ENCODE results near the gene NFIX. TPM values are rescaled to one million over a fixed set of nuclear protein-coding genes. Genes with fewer than 3 reads are reported as not detected.

The NFIX gene
- total and polyA plus RNA-seq, 2 of the 13 experiments (the other 11 are each of a cell fraction or from before 2014, with no cell fraction given): 3.4 to 5.4 TPM

- intact Hi-C loops (cut with micrococcal nuclease; ENCODE audit: unreplicated experiment): no loop called here
- ATAC-seq (no peak), FAIRE-seq (no peak), DNase-seq (ENCODE audit: low spot score) (no peak)
- no TSS peak for BruUV-seq (replicated peaks)
- ChIA-PET CTCF (ENCODE audit: low intra/inter-chr PET ratio, low total read pairs) (no interaction called here), POLR2A (interaction anchor here (2.0 to 6.5 kb wide), 3 partner anchors 24 to 44 kb away, joined by 6 to 128 read pairs (median 121); no protein-coding TSS in a partner anchor)
- no peak overlapping the region for H3K4me2 ChIP-seq (ENCODE audit: low read depth, low read length)
- H4K20me1 ChIP-seq (ENCODE audit: insufficient read depth, low read length): no peaks in the 10 kb centered on the region
- 96% methylated on average over 9 of the region's 9 CpGs for WGBS (ENCODE audit: low lambda C conversion rate)
- no peak overlapping the region for H2AFZ ChIP-seq (ENCODE audit: low read length)
- H3K27ac ChIP-seq (ENCODE audit: extremely low read length, insufficient read depth, low read length): no peak overlapping the region
- no peaks in the 10 kb centered on the region for H3K9me3 ChIP-seq (ENCODE audit: low read length)
- peaks cover 50% of the 10 kb centered on the region for H3K79me2 ChIP-seq (ENCODE audit: insufficient read depth, low read length)
- H3K4me1 ChIP-seq (ENCODE audit: insufficient read depth, low read length): peaks cover 91% of the 10 kb centered on the region
- peaks cover 1 to 29% of the 10 kb centered on the region in 2 experiments; a peak in 2 of 5 replicates for H3K36me3 ChIP-seq (replicated peaks in 1 of 2; ENCODE audit: control insufficient read depth in 1 of 2, insufficient read depth in 2 of 2, low read length in 2 of 2)
- H3K27me3 ChIP-seq (ENCODE audit: control insufficient read depth in 1 of 2, insufficient read depth in 2 of 2, low read length in 2 of 2): no peaks in the 10 kb centered on the region
- no peak overlapping the region for H3K4me3 ChIP-seq (replicated peaks in 1 of 3; ENCODE audit: insufficient read depth in 1 of 3, low read depth in 2 of 3, low read length in 3 of 3)
- H3K9ac ChIP-seq (ENCODE audit: insufficient read depth, low read depth, low read length): no peak overlapping the region
- in situ Hi-C loops (cut with HindIII; ENCODE audit: extremely low pct_ligation_motif_present, low pct_unique_long_range_greater_than_20kb): no loop called here
- TF ChIP-seq YY1 (IDR thresholded peaks at IDR 0.05; ENCODE audit: insufficient read depth, insufficient replicate concordance, low read depth, low read length) (no peak), ZNF740 (CRISPR knock-in tag; IDR thresholded peaks at IDR 0.05) (no peak), CHD2 (IDR thresholded peaks at IDR 0.05; ENCODE audit: low read depth, low read length) (no peak), HNF1B (CRISPR knock-in tag; IDR thresholded peaks at IDR 0.05) (no peak), SYNCRIP (IDR thresholded peaks at IDR 0.05; ENCODE audit: insufficient read depth, low read depth, low read length) (no peak), MEIS2 (CRISPR knock-in tag; IDR thresholded peaks at IDR 0.05) (no peak), TRAFD1 (CRISPR knock-in tag; IDR thresholded peaks at IDR 0.05; ENCODE audit: borderline replicate concordance) (no peak), ZSCAN12 (CRISPR knock-in tag; IDR thresholded peaks at IDR 0.05) (no peak), CHD4 (IDR thresholded peaks at IDR 0.05; ENCODE audit: borderline replicate concordance, low read length) (no peak), SUZ12 (IDR thresholded peaks at IDR 0.05; ENCODE audit: low read depth, low read length) (no peak), HNRNPLL (IDR thresholded peaks at IDR 0.05; ENCODE audit: low read depth, low read length, poor library complexity, severe bottlenecking) (no peak), USF2 (IDR thresholded peaks at IDR 0.05; ENCODE audit: low read depth, low read length) (no peak), USF2 (CRISPR knock-in tag; IDR thresholded peaks at IDR 0.05; ENCODE audit: borderline replicate concordance) (no peak), ZNF629 (CRISPR knock-in tag; conservative IDR thresholded peaks at IDR 0.05) (no peak)
Observed at GRCh38 chr19:13029301-13029880, 34.1 kb downstream of the NFIX start.
